ENCODE results near the gene PROSER2.

DNA sequence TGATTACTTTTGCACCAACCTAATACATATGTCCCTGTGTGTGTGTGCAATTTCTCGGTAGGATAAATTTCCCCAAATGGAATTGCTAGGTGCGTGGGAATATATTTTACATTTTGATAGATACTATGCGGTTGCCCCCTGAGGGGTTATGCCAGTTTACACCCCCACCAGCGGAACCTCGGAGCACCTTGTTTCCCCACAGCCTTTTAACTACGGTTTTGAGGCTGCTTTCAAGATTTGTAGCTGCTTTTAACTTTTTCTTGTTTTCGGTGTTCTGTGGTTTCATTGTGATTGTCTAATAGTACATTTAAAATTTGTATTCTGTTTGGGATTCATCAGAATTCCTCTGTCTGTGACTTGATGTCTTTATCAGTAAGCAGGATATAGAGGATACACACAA lies 22.0 kb downstream of the PROSER2 start:
- TF ChIP-seq, protein P1, sequence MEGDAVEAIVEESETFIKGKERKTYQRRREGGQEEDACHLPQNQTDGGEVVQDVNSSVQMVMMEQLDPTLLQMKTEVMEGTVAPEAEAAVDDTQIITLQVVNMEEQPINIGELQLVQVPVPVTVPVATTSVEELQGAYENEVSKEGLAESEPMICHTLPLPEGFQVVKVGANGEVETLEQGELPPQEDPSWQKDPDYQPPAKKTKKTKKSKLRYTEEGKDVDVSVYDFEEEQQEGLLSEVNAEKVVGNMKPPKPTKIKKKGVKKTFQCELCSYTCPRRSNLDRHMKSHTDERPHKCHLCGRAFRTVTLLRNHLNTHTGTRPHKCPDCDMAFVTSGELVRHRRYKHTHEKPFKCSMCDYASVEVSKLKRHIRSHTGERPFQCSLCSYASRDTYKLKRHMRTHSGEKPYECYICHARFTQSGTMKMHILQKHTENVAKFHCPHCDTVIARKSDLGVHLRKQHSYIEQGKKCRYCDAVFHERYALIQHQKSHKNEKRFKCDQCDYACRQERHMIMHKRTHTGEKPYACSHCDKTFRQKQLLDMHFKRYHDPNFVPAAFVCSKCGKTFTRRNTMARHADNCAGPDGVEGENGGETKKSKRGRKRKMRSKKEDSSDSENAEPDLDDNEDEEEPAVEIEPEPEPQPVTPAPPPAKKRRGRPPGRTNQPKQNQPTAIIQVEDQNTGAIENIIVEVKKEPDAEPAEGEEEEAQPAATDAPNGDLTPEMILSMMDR (optimal IDR thresholded peaks at IDR 0.05 in 1 of 3, IDR thresholded peaks at IDR 0.05 in 1 of 3, conservative IDR thresholded peaks at IDR 0.05 in 1 of 3; ENCODE audit: extremely low read depth in 1 of 3, insufficient read depth in 2 of 3, low read length in 3 of 3): no peak
- no peak for TF ChIP-seq EZH2 (IDR thresholded peaks at IDR 0.05; ENCODE audit: low read length)
